Measurements from ENCODE around the gene ERICH4.

The ERICH4 gene

GRCh38 chr19:41422456-41422855, 20.5 kb upstream of the ERICH4 start:
- H3K27me3 ChIP-seq (ENCODE audit: insufficient read depth, low read length) = no peaks in the 10 kb centered on the region
- H3K79me2 ChIP-seq (ENCODE audit: insufficient read depth, low read length) = no peaks in the 10 kb centered on the region
- H4K20me1 ChIP-seq (ENCODE audit: insufficient read depth, low read length) = no peaks in the 10 kb centered on the region
- peaks cover 59% of the 10 kb centered on the region for H3K36me3 ChIP-seq (ENCODE audit: insufficient read depth, low read length)
- no peaks in the 10 kb centered on the region for H3K9me3 ChIP-seq (ENCODE audit: low read length)
- H3K27ac ChIP-seq (ENCODE audit: low read depth, low read length, poor library complexity, severe bottlenecking) = no peak overlapping the region
- no peak overlapping the region for H3K4me3 ChIP-seq (ENCODE audit: low read depth, low read length, poor library complexity, severe bottlenecking)
- no peaks in the 10 kb centered on the region for H3K4me1 ChIP-seq (ENCODE audit: insufficient read depth, low read length, severe bottlenecking)
- H3K4me2 ChIP-seq (ENCODE audit: low read length) = no peak overlapping the region
- no peaks in the 10 kb centered on the region for H3K9me2 ChIP-seq (ENCODE audit: low read depth, low read length)
- no peak overlapping the region for H2AFZ ChIP-seq (ENCODE audit: low read length)
- no peak overlapping the region for H3K9ac ChIP-seq (ENCODE audit: low read length)
- no peak for TF ChIP-seq CTCF (IDR thresholded peaks at IDR 0.05; ENCODE audit: low read length)
- no peak for TF ChIP-seq EZH2 (IDR thresholded peaks at IDR 0.05; ENCODE audit: borderline replicate concordance, low read length)
- no peaks in the 10 kb centered on the region for H3F3A ChIP-seq (ENCODE audit: insufficient read depth, low read length)

- no peaks in the 10 kb centered on the region for H3F3A ChIP-seq (ENCODE audit: insufficient read depth, low read length)
- no peaks in the 10 kb centered on the region for H3K27me3 ChIP-seq (ENCODE audit: insufficient read depth, low read length)
- no peaks in the 10 kb centered on the region for H3K9me3 ChIP-seq (ENCODE audit: low read length)
- no peaks in the 10 kb centered on the region for H4K20me1 ChIP-seq (ENCODE audit: insufficient read depth, low read length)
- H3K79me2 ChIP-seq (ENCODE audit: insufficient read depth, low read length) = no peaks in the 10 kb centered on the region
- no peak overlapping the region for H3K4me2 ChIP-seq (ENCODE audit: low read length)
- no peak overlapping the region for H3K27ac ChIP-seq (ENCODE audit: low read depth, low read length, poor library complexity, severe bottlenecking)
- no peak overlapping the region for H2AFZ ChIP-seq (ENCODE audit: low read length)
- no peak overlapping the region for H3K9ac ChIP-seq (ENCODE audit: low read length)
- H3K9me2 ChIP-seq (ENCODE audit: low read depth, low read length) = no peaks in the 10 kb centered on the region
- peaks cover 59% of the 10 kb centered on the region for H3K36me3 ChIP-seq (ENCODE audit: insufficient read depth, low read length)
- H3K4me3 ChIP-seq (ENCODE audit: low read depth, low read length, poor library complexity, severe bottlenecking) = no peak overlapping the region
- H3K4me1 ChIP-seq (ENCODE audit: insufficient read depth, low read length, severe bottlenecking) = no peaks in the 10 kb centered on the region
- TF ChIP-seq EZH2 (IDR thresholded peaks at IDR 0.05; ENCODE audit: borderline replicate concordance, low read length) (no peak), CTCF (IDR thresholded peaks at IDR 0.05; ENCODE audit: low read length) (no peak)
Measured at GRCh38 chr19:41422955-41423354, 20.0 kb upstream of the ERICH4 start.

- peaks cover 53% of the 10 kb centered on the region for H3K36me3 ChIP-seq (ENCODE audit: insufficient read depth, low read length)
- H3K4me3 ChIP-seq (ENCODE audit: low read depth, low read length, poor library complexity, severe bottlenecking) = no peak overlapping the region
- no peak overlapping the region for H3K9ac ChIP-seq (ENCODE audit: low read length)
- H3K79me2 ChIP-seq (ENCODE audit: insufficient read depth, low read length) = no peaks in the 10 kb centered on the region
- H3K9me2 ChIP-seq (ENCODE audit: low read depth, low read length) = no peaks in the 10 kb centered on the region
- no peaks in the 10 kb centered on the region for H3K27me3 ChIP-seq (ENCODE audit: insufficient read depth, low read length)
- no peak for TF ChIP-seq EZH2 (IDR thresholded peaks at IDR 0.05; ENCODE audit: borderline replicate concordance, low read length)
- H4K20me1 ChIP-seq (ENCODE audit: insufficient read depth, low read length) = no peaks in the 10 kb centered on the region
- no peaks in the 10 kb centered on the region for H3K9me3 ChIP-seq (ENCODE audit: low read length)
- H3K4me1 ChIP-seq (ENCODE audit: insufficient read depth, low read length, severe bottlenecking) = no peaks in the 10 kb centered on the region
- no peak overlapping the region for H3K27ac ChIP-seq (ENCODE audit: low read depth, low read length, poor library complexity, severe bottlenecking)
- no peak overlapping the region for H3K4me2 ChIP-seq (ENCODE audit: low read length)
- H2AFZ ChIP-seq (ENCODE audit: low read length) = no peak overlapping the region
- no peaks in the 10 kb centered on the region for H3F3A ChIP-seq (ENCODE audit: insufficient read depth, low read length)
Measured at GRCh38 chr19:41424335-41425173, 18.4 kb upstream of the ERICH4 start.
